HG02798 (cell line): ENCODE measurements around the gene ADGRA1.

Source experiments
- ATAC-seq: cut with Tn5 transposase; IDR thresholded peaks from one replicate; pipeline ENCODE4 v1.9.1; 2021; ENCODE audit warnings: mild to moderate bottlenecking; ENCODE audit not compliant: unreplicated experiment, poor library complexity

ADGRA1 gene

DNA sequence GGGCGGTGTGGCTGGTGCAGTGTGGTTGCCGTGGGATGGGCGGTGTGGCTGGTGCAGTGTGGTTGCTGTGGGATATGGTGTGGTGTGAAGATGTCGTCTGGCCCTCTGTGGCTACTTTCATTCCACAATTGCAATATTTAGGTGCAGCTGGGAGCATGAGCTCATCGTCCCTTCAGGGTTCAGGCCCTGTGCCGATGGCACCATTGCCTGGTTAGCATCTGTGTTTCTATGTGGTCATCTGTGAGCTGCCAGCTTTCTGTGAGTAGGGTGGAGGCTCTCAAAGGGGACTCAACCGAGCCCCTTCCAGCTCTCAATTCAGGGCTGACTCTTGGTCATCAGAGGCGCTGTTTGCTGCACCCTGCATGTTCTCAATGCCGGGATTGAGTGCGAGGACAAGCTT is 3.6 kb downstream of the ADGRA1 start:
- no peak for ATAC-seq

DNA sequence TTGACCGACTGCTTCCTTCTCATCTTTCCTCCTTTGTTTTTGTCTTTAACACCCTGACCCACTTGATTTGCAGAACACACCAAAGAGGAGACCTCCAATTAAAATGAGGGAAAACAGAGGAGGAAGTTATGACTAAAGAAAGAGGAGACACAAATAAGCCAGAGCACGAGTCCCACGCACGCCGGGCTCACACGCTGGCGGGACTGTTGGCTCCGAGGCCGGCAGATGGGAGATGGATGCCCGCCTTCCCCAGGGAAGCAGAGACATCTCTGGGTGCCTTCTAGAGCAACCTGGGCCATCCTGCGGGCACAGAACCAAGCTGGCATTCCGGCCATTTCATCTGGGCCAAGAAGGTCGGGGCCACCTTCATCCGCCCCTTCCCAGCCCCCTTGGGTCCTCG is 5.6 kb downstream of the ADGRA1 start:
- no peak for ATAC-seq

GRCh38 chr10:133094286-133094685 is 6.6 kb downstream of the ADGRA1 start:
- ATAC-seq, result no peak

DNA sequence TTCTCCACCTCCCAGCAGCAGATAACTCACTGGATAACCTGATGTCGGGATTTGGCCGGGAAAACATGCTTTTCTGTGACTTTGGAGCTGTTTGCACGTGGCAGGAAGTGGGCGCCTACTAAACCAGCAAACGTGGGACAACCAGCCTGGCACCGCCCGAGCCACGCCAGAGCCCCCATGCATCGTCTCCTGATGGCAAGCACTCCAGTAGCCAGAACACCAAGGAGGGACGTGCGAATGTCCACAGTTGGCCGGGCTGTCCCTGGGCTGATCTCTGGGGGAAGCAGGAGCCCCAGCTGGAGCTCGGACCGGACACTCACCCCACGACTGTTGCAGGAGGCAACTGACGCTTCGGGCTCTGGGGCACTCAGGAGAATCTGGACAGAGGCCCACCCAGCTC is 7.1 kb downstream of the ADGRA1 start:
- ATAC-seq, result no peak

DNA sequence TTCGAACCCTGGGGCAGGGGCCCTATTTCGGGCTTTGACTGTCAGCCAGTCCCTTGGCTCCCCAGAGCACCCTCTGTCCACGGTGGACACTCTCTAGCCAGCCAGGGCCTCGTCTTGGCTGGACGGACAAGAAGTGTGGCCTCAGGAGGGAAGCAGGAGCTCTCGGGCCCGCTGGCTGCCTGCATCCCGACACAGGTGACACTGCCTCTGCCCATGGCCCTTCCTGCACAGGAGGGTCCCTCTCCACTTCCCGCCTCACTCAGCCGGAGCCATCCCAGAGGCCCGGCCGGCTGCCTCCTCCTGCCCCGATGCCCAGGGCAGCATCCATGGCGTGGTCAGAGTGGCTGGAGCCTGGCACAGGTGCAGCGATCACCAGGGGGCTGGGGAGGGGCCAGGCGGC is 7.9 kb downstream of the ADGRA1 start:
- ATAC-seq, result no peak

DNA sequence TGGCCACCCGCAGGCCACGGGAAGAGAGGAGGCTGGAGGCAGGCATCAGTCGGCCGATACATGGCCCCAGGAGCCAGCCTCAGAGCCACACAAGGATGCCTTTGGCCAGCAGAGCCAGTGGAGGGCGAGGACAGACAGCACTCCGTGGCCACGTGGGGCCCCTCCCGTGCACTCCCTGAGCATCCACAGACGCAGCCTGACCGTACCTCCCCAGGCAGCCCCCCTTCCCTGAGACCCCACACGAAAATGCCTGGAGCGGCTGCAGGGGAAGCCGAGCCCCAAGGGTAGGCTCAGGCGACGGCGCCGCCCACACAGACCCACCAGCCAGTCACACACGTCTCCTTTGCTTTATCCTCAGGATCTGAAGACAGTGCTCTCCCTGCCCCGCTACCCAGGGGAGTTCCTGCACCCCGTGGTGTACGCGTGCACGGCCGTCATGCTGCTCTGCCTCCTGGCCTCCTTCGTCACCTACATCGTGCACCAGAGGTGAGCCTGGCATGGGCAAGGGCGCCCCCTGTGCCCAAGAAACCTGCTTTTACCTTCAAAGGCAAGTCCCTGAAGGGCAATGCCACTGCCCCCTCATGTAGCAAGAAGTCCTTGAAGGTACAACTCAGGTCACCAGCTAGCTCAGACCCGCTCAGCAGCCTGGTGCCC is 9.0 kb downstream of the ADGRA1 start:
- ATAC-seq, result no peak

- no peak for ATAC-seq
Observed at GRCh38 chr10:133097418-133097817, 9.7 kb downstream of the ADGRA1 start.

- ATAC-seq, result no peak
Observed at GRCh38 chr10:133097961-133098360, 10.2 kb downstream of the ADGRA1 start.

- no peak for ATAC-seq
Observed at GRCh38 chr10:133098426-133099124, 10.9 kb downstream of the ADGRA1 start.

DNA sequence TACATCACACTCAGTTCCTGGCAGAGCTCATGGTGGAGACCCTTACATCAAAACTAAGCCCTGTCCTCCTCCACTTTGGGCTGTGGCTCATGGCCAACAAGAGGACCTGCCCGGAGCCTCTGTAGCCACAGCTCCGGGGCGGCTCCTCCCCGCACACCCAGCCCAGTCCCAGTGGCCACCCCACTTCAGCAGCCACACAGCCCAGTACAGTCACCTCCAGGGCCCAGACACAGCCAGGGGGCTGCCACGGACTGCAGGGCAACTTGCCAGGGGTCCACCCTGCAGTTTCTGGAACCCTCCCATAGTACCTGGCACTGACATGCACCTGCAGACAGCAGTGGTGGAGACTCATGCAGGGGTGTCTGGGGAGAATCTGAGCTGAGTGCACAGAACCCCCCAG is 11.8 kb downstream of the ADGRA1 start:
- no peak for ATAC-seq

DNA sequence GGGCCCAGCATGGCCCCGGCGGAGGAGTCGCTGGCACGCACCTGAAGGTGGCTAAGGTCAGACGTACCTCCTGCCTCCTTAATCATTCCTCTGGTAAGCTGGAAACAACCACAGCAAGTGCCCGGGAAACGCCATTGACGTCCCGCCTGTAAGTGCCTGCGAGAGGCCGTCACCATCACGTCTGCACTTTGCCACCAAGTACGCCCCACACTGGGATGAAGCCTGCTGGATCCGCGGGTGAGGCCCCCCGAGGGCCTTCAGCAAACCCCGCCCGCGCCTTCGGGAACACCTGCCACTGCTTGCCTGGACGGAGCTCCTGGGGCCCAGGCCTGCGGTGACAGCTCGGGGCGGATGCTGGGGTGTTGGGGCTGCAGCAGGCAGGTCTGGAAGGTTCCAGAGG is 12.5 kb downstream of the ADGRA1 start:
- ATAC-seq, result no peak

- no peak for ATAC-seq
Observed at GRCh38 chr10:133100706-133101415, 13.1 kb downstream of the ADGRA1 start.

- ATAC-seq, result no peak
Observed at GRCh38 chr10:133101416-133101810, 13.7 kb downstream of the ADGRA1 start.

DNA sequence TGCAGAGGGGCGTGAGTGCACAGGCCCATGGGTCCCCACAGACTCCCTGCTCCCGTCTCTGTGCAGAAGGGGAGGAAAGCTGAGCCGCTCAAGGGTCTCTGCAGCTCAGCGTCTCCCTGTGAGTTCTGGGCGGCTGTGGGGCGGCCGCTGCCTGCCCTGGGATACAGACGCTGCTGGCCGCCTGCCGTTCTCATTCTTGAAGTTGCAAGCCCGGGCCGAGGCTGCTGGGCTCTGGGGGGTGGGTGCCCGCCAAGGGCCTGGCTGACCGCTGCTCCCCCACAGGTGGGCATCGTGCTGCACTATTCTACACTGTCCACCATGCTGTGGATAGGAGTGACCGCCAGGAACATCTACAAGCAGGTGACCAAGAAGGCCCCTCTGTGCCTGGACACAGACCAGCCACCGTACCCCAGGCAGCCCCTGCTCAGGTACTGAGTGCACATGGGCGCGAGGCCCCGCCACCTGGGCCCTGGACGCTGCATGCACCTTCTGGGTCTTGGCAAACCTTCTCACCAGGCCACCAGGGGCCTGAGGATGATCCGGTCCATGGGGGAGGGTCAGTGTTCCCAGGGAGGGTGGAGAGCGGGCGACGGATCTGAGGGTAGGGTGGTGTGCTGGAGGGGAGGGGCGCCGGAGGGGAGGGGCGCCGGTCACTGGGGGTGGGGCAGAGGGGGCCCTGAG is 14.8 kb downstream of the ADGRA1 start:
- no peak for ATAC-seq

DNA sequence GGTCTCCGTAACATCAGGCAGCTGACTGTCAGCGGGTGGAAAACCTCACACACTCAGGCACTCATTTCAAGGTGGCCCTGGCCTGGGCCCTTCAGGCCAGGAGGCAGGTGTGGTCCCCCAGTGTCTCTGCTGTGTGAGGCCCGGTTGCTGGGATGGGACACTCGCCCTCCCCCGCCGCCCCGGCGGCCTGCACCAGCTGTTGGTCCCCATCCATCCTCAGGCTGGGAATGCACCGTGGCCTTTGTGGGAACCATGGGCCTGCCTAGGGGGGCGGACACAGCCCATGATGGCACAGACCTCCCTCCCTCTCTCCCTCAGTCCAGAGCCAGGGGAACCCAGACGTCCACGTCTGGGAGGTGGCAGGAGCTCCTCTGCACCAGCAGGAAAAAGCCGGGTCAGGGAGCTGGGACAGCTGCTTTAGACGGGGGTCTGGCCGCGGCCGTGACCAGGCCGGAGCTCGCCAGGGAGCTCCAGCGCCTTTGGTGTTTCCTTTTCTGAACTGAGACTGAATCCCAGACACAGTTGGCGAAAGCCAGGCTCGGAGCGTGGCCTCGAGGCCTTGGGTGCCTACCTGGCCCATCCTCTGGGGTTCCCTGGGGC is 15.7 kb downstream of the ADGRA1 start:
- no peak for ATAC-seq

DNA sequence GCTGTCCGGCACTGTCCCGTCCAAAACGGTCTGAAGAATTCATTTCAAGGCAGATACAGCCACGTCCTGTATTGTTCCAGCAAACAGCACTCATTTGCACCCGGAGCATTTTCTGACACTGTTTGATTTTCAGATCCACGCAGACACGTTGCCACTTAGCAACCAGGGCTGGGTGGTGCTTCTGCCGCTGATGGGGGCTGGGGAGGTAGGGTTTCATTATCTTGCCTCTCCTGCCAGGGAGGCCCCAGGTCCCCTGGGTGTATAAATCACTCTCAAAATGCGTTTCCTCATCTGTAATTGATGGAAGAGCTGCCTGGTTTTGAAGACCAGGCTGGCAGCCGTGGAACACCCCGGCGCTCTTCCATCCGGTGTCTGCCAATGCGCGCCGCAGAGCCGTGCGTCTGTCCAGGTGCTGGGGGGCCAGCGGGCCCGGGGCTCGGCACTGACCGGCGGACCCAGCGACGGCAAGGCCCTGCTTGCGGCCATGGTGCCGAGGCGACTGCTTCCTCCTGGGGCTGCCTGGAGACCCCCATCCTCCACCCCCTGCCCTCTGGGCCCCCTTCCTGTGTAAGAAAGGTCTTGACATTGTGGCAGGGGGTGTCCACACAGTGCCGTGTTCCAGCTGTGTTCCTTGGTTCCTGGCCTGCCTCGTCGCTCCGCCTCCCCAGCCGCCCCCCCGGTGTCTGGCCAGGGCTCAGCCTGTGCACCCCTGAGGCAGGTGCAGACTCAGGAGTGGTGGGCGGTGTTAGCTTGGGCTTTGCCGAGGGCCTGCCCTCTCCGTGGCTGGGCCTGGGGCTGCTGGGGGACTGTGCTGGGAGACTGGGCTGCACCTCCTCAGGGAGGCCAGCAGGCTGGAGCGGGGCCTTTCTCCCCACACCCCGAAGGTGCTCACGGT is 16.6 kb downstream of the ADGRA1 start:
- no peak for ATAC-seq

- ATAC-seq, result no peak
Observed at GRCh38 chr10:133104963-133105640, 17.4 kb downstream of the ADGRA1 start.

GRCh38 chr10:133105686-133106390 is 18.1 kb downstream of the ADGRA1 start:
- no peak for ATAC-seq

DNA sequence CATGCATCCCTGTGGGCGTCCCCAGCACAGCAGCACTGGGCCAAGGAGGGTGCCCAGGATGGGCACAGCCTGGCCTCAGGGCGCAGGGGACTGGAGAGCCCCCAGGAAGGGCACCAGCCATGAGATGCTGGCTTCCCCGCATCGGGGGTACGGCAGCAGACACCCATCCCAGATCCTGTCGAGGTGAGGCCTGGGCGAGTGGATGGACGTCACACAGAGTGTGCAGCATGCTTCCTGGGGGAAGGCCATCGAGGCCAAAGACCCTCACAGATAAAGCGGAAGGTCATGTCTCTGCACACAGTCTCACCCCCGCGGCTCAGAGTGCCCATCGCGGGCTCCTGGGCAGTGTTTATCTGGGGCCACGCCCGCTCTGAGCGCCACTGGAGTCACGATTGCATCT is 18.8 kb downstream of the ADGRA1 start:
- ATAC-seq, result no peak
